ENCODE results near the gene POFUT2.
"Not testable (repeated sequence)": the region's sequence is repeated elsewhere in the genome, so short reads cannot be mapped to it uniquely, and the experiment has no call there.

POFUT2 gene

GRCh38 chr21:45309069-45309986 is 21.6 kb upstream of the POFUT2 start:
- DNase-seq, result peak in 1 of 2 donors; percentile 21

- no peak for DNase-seq
Measured at GRCh38 chr21:45308194-45309068, 20.7 kb upstream of the POFUT2 start.

- DNase-seq, result not testable (repeated sequence)
Measured at GRCh38 chr21:45307597-45308158, 20.0 kb upstream of the POFUT2 start.

- DNase-seq, result no peak
Measured at GRCh38 chr21:45306832-45307571, 19.3 kb upstream of the POFUT2 start.

GRCh38 chr21:45306453-45306831 is 18.7 kb upstream of the POFUT2 start:
- DNase-seq, result no peak

- DNase-seq, result no peak
Measured at GRCh38 chr21:45305836-45306235, 18.1 kb upstream of the POFUT2 start.

- DNase-seq, result no peak
Measured at GRCh38 chr21:45304945-45305344, 17.2 kb upstream of the POFUT2 start.

GRCh38 chr21:45304476-45304830 is 16.8 kb upstream of the POFUT2 start:
- no peak for DNase-seq

GRCh38 chr21:45303751-45304475 is 16.2 kb upstream of the POFUT2 start:
- no peak for DNase-seq

GRCh38 chr21:45303091-45303615 is 15.5 kb upstream of the POFUT2 start:
- DNase-seq, result no peak

- no peak for DNase-seq
Measured at GRCh38 chr21:45302082-45303061, 14.7 kb upstream of the POFUT2 start.

- DNase-seq, result no peak
Measured at GRCh38 chr21:45301521-45302081, 13.9 kb upstream of the POFUT2 start.

- no peak for DNase-seq
Measured at GRCh38 chr21:45300786-45301520, 13.3 kb upstream of the POFUT2 start.

- no peak for DNase-seq
Measured at GRCh38 chr21:45299864-45300785, 12.4 kb upstream of the POFUT2 start.

- DNase-seq, result no peak
Measured at GRCh38 chr21:45299026-45299863, 11.6 kb upstream of the POFUT2 start.

- no peak for DNase-seq
Measured at GRCh38 chr21:45297869-45298268, 10.2 kb upstream of the POFUT2 start.

- DNase-seq, result no peak
Measured at GRCh38 chr21:45297329-45297728, 9.6 kb upstream of the POFUT2 start.
